ENCODE results near the gene TTC1.

GRCh38 chr5:159990506-159990905 lies 18.4 kb upstream of the TTC1 start:
- TF ChIP-seq CTCF (IDR thresholded peaks at IDR 0.05), result no peak
- TF ChIP-seq POLR2A (IDR thresholded peaks at IDR 0.05), result no peak
